Ascending aorta (tissue), 2 donors: Measurements from ENCODE around the gene DMD. TPM values are rescaled to one million over a fixed set of nuclear protein-coding genes. Genes with fewer than 3 reads are reported as not detected.

ENCODE experiments used
- DNase-seq, 2 donors: peaks; one replicate each; pipeline ENCODE4 v3.0.0-alpha.2; 2019; ENCODE audit warnings: low spot score in 2 of 2
- H3K27ac ChIP-seq, 2 donors: fragments of 200-600 bp; sonication (generic); one replicate each; pipeline ENCODE4 v1.5.1; 2016 to 2017; ENCODE audit warnings: mild to moderate bottlenecking in 1 of 2
- H3K27me3 ChIP-seq: fragments of 200-600 bp; sonication (generic); one replicate; pipeline ENCODE4 v1.5.1; 2017
- H3K36me3 ChIP-seq, 2 donors: fragments of 200-600 bp; sonication (generic); one replicate each; pipeline ENCODE4 v1.5.1; 2016
- H3K4me1 ChIP-seq, 2 donors: fragments of 200-600 bp; sonication (generic); one replicate each; pipeline ENCODE4 v1.5.1; 2016 to 2017; ENCODE audit warnings: mild to moderate bottlenecking in 1 of 2
- H3K4me3 ChIP-seq, 2 donors: fragments of 200-600 bp; sonication (generic); one replicate each; pipeline ENCODE4 v1.5.1; 2016 to 2017; ENCODE audit warnings: mild to moderate bottlenecking in 1 of 2
- H3K9me3 ChIP-seq, 2 donors: fragments of 200-600 bp; sonication (generic); one replicate each; pipeline ENCODE4 v1.5.1; 2016
- intact Hi-C: fragments of 100-400 bp; cut with DNase I; formaldehyde crosslinking; loops from one replicate; pipeline ENCODE4 v1.15.1; 2023
- total RNA-seq: library from RNA; depleted of rRNA; stranded (reverse); fragments of >200 nt; gene quantifications from one replicate; pipeline ENCODE4 v1.1.0, GENCODE V29; 2016
- TF ChIP-seq, protein P1 (sequence below), 3 experiments: fragments of 200-600 bp in 2 of 3; fragments of 450-650 bp in 1 of 3; sonication (generic) in 2 of 3; IDR thresholded peaks; one replicate each; pipeline ENCODE4 v1.5.1; 2016 to 2019; ENCODE audit warnings: antibody characterized with exemption in 3 of 3, mild to moderate bottlenecking in 1 of 3, moderate library complexity in 1 of 3

DMD gene
- total RNA-seq, 1 donor from 2014 or later = 40.0 TPM

DNA sequence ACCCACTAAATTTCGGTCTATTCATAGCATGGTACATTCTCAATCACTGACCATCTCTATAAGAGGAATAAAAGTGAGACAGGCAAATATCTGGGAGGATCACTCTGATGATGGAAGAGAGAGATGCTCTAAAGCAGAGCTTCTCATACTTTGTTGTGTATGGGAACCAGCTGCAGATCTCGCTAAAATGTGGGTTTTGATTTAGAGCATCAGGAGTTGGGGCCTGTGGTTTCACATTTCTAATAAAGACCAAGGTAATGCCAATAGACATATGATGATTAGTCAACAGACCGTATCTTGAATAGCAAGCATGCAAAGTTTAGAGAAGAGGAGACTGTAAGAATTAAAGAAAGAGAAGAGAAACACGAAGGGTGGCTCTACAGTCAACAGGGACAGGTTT lies 2032.1 kb downstream of the DMD start:
- intact Hi-C loops = no loop called here
- TF ChIP-seq, protein P1, sequence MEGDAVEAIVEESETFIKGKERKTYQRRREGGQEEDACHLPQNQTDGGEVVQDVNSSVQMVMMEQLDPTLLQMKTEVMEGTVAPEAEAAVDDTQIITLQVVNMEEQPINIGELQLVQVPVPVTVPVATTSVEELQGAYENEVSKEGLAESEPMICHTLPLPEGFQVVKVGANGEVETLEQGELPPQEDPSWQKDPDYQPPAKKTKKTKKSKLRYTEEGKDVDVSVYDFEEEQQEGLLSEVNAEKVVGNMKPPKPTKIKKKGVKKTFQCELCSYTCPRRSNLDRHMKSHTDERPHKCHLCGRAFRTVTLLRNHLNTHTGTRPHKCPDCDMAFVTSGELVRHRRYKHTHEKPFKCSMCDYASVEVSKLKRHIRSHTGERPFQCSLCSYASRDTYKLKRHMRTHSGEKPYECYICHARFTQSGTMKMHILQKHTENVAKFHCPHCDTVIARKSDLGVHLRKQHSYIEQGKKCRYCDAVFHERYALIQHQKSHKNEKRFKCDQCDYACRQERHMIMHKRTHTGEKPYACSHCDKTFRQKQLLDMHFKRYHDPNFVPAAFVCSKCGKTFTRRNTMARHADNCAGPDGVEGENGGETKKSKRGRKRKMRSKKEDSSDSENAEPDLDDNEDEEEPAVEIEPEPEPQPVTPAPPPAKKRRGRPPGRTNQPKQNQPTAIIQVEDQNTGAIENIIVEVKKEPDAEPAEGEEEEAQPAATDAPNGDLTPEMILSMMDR (IDR thresholded peaks at IDR 0.05) = no peak
- DNase-seq = no peak
- Histone ChIP-seq H3K27ac (no peak overlapping the region), H3K4me1 (no peaks in the 10 kb centered on the region), H3K9me3 (no peaks in the 10 kb centered on the region), H3K36me3 (peaks cover 0 to 3% of the 10 kb centered on the region in 2 donors), H3K27me3 (no peaks in the 10 kb centered on the region), H3K4me3 (no peak overlapping the region)

DNA sequence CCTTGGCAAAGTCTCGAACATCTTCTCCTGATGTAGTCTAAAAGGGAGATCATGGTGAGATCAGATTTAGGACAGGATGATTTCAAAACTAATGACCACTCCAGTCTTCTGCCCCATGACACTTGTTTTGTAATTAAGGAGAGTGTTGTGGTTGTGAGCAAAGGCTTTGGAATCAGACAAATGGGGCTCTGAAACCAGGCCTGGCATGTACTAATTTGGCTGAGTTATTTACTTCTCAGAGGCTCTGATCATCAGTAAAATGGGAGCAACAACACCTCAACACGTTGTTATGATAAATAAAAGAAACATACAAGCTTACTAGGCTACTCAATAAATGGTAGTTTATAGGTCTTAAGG lies 2032.6 kb downstream of the DMD start:
- Histone ChIP-seq H3K27me3 (no peaks in the 10 kb centered on the region), H3K4me3 (no peak overlapping the region), H3K4me1 (no peaks in the 10 kb centered on the region), H3K36me3 (peaks cover 0 to 3% of the 10 kb centered on the region in 2 donors), H3K27ac (no peak overlapping the region), H3K9me3 (no peaks in the 10 kb centered on the region)
- no peak for DNase-seq
- TF ChIP-seq, protein P1 (IDR thresholded peaks at IDR 0.05) = no peak
- intact Hi-C loops = no loop called here

DNA sequence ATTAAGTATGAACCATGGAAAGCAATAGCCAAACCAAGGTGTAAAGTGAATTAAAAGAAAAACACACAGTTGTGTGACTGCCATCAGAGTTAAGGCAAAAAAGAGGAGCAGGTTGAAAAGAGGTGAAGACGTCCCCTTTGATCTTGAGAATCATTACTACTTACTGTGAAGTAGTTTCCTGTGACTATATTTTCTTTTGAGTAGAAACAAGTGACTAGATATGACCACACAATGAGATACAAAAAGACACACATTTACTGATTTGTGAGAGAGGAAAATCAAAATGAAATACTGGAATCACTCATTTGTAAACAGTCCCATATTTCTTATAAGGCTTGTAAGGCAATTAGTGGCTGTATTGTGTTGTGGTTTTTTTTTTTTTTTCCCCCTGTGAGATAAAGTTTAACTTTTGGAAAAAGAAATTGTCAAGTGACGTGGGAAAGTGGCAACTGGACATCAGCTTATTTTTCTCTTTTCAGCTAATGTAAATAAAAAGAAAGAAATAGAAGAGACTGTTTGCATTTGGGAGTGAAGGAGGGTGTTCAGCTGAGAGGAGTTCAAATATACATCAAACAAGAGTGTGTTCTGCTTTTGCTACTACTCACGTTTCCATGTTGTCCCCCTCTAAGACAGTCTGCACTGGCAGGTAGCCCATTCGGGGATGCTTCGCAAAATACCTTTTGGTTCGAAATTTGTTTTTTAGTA lies 2033.1 kb downstream of the DMD start:
- no peak for DNase-seq
- no peak overlapping the region for H3K4me3 ChIP-seq
- TF ChIP-seq, protein P1 (IDR thresholded peaks at IDR 0.05) = no peak
- peaks cover 0 to 3% of the 10 kb centered on the region in 2 donors for H3K36me3 ChIP-seq
- intact Hi-C loops = no loop called here
- H3K27ac ChIP-seq = no peak overlapping the region
- H3K4me1 ChIP-seq = no peaks in the 10 kb centered on the region
- no peaks in the 10 kb centered on the region for H3K27me3 ChIP-seq
- H3K9me3 ChIP-seq = no peaks in the 10 kb centered on the region

DNA sequence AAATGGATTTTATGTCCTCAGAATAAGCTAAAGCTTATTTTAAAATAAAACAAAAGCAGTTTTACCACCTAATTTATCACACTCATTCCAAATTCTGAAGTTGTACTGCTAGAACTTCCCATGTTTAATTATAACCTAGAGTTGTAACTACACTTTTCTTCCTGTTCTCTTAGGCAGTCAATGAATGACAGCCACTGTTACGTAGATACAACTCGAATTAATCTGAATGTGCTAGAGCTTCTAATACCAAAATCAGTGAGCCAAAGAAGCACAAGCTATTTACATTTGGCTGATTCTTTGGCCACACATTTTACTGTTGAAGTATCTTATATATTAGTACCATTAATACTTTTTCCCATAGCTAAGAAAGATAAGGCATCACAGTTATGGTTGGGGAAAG lies 2040.6 kb downstream of the DMD start:
- Histone ChIP-seq H3K27me3 (no peaks in the 10 kb centered on the region), H3K4me1 (no peaks in the 10 kb centered on the region), H3K27ac (no peak overlapping the region), H3K9me3 (no peaks in the 10 kb centered on the region), H3K36me3 (no peaks in the 10 kb centered on the region), H3K4me3 (no peak overlapping the region)
- no peak for DNase-seq
- TF ChIP-seq, protein P1 (IDR thresholded peaks at IDR 0.05) = no peak
- intact Hi-C loops = no loop called here

DNA sequence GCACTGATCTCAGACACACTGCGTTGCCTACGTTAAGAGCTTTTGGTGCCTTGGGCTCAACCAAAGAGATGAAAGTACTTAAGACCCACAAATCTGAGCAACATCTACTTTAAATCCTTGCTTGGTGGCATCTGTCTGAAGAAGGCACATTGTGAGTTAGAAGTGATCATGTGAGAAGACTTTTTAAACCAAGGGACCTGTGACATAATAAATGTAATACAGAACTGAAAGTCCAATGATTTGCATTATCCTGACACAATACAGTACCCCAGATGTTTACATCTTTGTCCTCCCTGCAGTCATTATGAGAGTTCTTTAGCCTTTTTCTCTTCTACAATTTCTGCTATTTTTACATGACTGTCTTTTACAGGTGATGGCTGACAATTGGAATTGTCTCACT lies 2042.8 kb downstream of the DMD start:
- no peaks in the 10 kb centered on the region for H3K4me1 ChIP-seq
- H3K36me3 ChIP-seq = no peaks in the 10 kb centered on the region
- no peak overlapping the region for H3K27ac ChIP-seq
- TF ChIP-seq, protein P1 (IDR thresholded peaks at IDR 0.05) = no peak
- no peak overlapping the region for H3K4me3 ChIP-seq
- no peaks in the 10 kb centered on the region for H3K27me3 ChIP-seq
- DNase-seq = no peak
- intact Hi-C loops = no loop called here
- no peaks in the 10 kb centered on the region for H3K9me3 ChIP-seq

DNA sequence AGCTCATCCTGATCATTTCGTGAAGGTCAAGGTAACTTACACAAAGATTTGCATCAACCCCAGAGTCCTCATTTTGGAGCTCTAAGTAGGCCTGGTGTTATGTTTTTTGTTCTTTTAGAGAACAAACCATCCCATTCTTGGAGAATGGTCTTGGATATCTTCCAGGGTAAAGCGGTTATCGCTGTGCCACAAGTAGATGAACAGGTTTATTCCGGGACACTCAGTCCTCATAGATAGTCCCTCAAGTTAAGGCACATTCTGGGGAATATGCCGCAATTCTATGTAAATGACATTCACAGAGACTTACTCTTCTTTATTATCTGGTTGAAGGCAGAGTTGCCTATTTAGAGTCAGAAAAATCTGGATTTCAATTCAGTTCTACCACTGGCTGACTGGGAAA lies 2044.5 kb downstream of the DMD start:
- intact Hi-C loops = no loop called here
- DNase-seq = no peak
- H3K27ac ChIP-seq = no peak overlapping the region
- H3K36me3 ChIP-seq = no peaks in the 10 kb centered on the region
- no peak overlapping the region for H3K4me3 ChIP-seq
- TF ChIP-seq, protein P1 (IDR thresholded peaks at IDR 0.05) = no peak
- no peaks in the 10 kb centered on the region for H3K27me3 ChIP-seq
- no peaks in the 10 kb centered on the region for H3K4me1 ChIP-seq
- no peaks in the 10 kb centered on the region for H3K9me3 ChIP-seq
